Non-pigmented ciliary epithelial cell (primary cell): ENCODE results near the gene PNPLA6.

Source experiments
- DNase-seq: peaks from one replicate; pipeline ENCODE4 v3.0.0-alpha.2; 2010; ENCODE audit warnings: low read depth

PNPLA6 gene

GRCh38 chr19:7600721-7601120 lies 65.2 kb downstream of the PNPLA6 start:
- no peak for DNase-seq

GRCh38 chr19:7602240-7602934 lies 66.9 kb downstream of the PNPLA6 start:
- DNase-seq = no peak

GRCh38 chr19:7602935-7603497 lies 67.5 kb downstream of the PNPLA6 start:
- no peak for DNase-seq

GRCh38 chr19:7603919-7604318 lies 68.4 kb downstream of the PNPLA6 start:
- DNase-seq = no peak

DNA sequence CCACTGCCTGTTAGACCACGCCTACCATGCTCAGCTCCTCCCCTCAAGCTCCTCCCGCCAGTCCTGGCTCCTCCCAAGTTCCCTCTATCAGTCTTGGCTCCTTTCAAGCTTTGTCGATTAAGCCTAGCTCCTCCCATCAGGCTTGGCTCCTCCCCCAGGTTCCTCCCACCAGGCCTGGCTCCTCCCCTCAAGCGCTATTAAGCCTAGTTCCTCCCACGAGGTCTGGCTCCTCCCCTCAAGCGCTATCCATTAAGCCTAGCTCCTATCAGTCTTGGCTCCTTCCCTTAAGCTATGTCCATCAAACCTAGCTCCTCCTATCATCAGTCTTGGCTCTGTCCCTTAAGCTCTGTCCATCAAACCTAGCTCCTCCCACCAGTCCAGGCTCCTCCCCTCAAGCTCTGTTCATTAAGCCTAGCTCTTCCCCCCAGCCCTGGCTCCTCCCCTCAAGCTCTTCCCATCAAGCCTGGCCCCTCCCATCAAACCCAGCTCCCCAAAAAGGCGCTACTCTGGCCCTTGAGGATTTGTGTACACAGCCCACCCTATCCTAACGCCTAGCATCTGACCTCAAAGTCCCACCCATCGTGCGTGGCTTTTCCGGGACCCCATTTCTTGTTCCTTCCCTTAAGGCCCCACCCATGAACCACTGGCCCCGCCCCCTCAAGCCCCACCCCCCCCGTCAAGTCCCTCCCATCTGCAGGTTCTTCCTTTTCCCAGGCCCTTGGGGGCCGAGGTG lies 70.1 kb downstream of the PNPLA6 start:
- DNase-seq = no peak

DNA sequence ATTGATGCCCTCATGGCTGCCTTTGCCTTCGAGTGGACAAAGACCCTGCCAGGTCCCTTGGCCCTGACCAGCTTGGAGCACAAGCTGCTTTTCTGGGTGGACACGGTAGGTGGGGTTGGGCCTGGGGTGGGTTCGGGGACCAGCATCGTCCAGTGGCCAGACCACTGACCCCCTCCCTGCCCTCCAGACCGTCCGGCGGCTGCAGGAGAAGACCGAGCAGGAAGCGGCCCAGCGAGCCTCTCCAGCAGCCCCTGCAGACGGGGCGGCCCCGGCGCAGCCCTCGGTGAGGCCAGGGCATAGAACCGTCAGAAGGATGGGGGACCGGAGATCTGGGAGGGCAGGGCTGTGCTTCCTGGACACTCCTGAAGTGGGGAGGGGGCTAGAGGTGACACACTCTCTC lies 70.8 kb downstream of the PNPLA6 start:
- DNase-seq = no peak

DNA sequence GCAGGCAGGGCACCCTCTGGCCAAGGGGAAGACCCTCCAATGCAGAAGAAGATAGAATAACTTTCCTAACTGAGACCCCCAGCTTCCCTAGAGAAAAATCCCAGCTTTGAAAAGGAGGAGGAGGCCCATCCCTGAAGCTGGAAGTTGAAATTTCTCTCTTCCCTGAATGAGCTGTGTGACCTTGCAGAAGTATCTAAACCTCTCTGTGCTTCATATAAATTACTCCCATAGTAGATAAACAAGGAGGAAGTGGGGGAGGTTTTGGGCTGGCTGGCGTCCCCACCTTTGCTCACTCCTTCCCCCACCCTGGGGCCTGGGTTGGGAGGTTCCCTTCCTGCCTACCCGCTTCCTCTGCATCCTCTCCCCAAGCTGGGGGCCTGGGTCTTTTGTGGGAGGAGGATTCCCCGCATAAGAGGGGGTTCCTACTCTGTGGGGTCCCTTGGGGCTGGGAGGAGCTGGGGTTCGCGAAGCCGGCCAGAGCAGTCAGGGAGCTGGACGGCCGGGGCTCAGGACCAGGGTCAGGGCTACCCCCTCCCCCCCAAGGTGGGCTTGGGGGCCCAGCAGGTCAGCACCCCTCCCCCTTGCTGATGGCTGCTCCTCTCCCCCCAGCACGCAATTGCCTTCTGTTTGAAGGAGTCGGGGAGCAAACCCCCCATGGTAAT lies 71.8 kb downstream of the PNPLA6 start:
- no peak for DNase-seq

DNA sequence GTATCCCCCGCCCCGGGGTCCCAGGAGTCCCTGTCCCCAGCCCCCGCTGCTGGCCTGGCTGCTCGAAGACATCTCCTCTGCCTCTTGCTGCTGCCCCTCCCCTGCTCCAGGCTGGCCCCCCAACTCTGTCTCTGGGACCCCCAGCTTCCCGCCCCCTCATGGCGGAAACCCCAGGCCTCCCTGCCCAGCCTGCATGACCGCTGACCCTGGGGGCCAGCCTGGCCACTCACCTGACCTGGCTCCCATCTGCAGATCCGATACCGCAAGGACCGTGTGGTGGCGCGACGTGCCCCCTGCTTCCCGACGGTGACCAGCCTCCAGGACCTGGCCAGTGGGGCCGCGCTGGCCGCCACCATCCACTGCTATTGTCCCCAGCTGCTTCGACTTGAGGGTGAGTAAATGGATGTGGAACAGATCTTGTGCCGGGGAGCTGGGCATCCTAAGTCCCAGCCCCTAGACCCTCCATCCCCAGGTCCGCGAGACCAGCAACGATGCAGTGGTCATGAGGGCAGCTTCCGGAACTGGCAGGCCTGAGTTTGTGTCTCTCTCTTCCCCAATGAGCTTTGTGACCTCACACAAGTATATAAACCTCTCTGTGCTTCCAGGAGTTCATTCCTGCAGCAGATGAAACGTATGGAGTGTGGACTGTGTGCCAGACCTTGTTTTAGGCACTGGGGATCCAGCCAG lies 72.5 kb downstream of the PNPLA6 start:
- DNase-seq = no peak

- no peak for DNase-seq
Observed at GRCh38 chr19:7610491-7611240, 75.1 kb downstream of the PNPLA6 start.
